Mucosa of descending colon (tissue), 3 donors: ENCODE results near the gene BTNL3. TPM values are rescaled to one million over a fixed set of nuclear protein-coding genes. Genes with fewer than 3 reads are reported as not detected.
A peak's percentile ranks its signal among the peaks of the same experiment; 100 is the strongest.

Source experiments
- ATAC-seq: fragments of 200-7000 bp; cut with Tn5 transposase; one replicate; pipeline ENCODE4 v1.9.1; 2020; ENCODE audit warnings: mild to moderate bottlenecking, moderate library complexity
- DNase-seq, 3 donors: peaks; one replicate each; pipeline ENCODE4 v3.0.0-alpha.2; 2020
- H3K36me3 ChIP-seq: fragments of 200-600 bp; one replicate; pipeline ENCODE4 v1.8.0; 2021; ENCODE audit warnings: low read depth, mild to moderate bottlenecking
- H3K4me1 ChIP-seq: fragments of 200-600 bp; one replicate; pipeline ENCODE4 v1.8.0; 2021; ENCODE audit warnings: low read depth, mild to moderate bottlenecking
- H3K4me3 ChIP-seq: fragments of 200-600 bp; one replicate; pipeline ENCODE4 v1.8.0; 2021; ENCODE audit warnings: mild to moderate bottlenecking
- H3K9me3 ChIP-seq: fragments of 200-600 bp; one replicate; pipeline ENCODE4 v1.8.0; 2021; ENCODE audit warnings: mild to moderate bottlenecking
- intact Hi-C, 2 donors: fragments of 100-400 bp; cut with DNase I in 1 of 2; cut with micrococcal nuclease in 1 of 2; formaldehyde crosslinking; loops; one replicate each; pipeline versions ENCODE4 v1.11.0 to v1.11.1; 2022; cut with DNase I, micrococcal nuclease
- total RNA-seq, 3 donors: library from RNA; stranded (reverse); fragmentation: NEBNext Ultra II Directional in 2 of 3; extraction: Animal tissue kit (Norgen Biotek cat#: 25700) in 2 of 3; gene quantifications; one replicate each; pipeline versions ENCODE4 v1.2.1 to v1.2.4, GENCODE V29; 2021 to 2023
- TF ChIP-seq, protein P1 (sequence below): fragments of 200-600 bp; IDR thresholded peaks from one replicate; pipeline ENCODE4 v1.8.0; 2022; ENCODE audit warnings: antibody characterized with exemption, mild to moderate bottlenecking
- donor health status: DM: no; HTN: no; CAD: no; lungs with moderate emphysema.
- donor health status: DM: no; HTN: no; CAD: no.
- donor health status: DM: no; HTN: yes; CAD: no.

Gene BTNL3
- total RNA-seq, 3 donors from 2014 or later: 38.4 to 62.2 (median 46.5) TPM

DNA sequence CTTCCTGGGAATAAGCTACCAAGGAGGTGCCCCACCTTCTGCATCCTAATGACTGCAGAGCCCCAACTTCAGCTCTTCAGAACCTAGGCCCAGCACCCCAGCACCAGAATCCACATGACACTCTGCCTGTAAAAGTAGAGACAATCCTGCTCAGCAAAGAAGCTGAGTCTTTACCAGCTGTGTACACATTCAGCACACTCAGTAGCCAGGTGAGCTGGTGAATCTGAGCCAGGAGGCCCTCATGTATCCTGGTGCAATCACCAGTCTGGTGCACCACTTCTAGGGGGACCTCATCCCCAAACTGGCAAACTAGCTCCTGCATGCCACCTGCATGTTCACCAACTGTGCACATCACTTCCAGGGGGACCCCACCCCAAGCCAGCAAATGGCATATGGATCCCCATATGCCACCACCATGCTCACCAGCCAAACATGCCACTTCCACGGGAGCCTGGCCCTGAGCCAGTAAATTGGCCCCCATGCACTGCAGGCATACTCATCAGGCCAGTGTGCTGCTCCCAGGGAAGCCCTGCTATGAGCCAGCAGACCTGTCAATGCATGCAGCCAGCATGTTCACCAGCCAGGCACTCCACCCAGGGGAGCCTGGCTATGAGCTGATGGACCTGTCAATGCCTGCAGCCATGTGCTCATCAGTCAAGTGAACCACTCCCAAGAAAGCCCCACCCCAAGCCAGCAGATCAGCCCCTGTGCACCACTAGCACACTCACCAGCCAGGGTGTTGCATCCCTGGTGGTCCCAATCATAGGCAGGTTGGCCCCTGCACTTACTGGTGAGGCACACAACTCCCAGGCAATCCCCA is 35.8 kb downstream of the BTNL3 start:
- ATAC-seq: no peak
- H3K9me3 ChIP-seq: peaks cover 16% of the 10 kb centered on the region

DNA sequence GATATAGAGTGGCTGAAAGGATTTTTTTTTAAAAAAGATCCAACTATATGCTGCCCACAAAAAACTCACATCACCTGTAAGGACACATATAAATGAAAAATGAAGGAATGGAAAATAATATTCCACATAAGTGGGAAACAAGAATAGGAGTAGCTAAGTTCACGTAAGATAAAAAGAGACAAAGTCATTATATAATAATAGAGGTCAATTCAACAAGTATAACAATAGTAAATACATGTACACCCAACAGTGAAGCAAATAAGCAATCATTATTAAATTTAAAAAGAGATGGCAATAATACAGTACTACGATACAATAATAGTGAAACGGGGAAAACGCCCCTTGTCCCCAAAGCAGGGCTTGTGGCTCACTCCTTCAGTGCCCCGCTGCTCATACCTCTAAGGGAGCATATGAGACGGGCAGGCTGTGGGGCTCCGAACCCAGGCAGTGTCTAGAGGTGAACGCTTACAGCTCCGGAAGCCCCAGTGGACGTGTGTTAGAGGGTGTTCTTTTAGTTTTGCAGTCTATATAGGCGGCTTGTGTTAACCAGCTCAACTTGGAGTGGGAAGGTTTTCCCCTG is 38.9 kb downstream of the BTNL3 start:
- Histone ChIP-seq H3K4me1 (no peaks in the 10 kb centered on the region), H3K4me3 (no peak overlapping the region), H3K36me3 (no peaks in the 10 kb centered on the region), H3K9me3 (peaks cover 5% of the 10 kb centered on the region)
- TF ChIP-seq, protein P1, sequence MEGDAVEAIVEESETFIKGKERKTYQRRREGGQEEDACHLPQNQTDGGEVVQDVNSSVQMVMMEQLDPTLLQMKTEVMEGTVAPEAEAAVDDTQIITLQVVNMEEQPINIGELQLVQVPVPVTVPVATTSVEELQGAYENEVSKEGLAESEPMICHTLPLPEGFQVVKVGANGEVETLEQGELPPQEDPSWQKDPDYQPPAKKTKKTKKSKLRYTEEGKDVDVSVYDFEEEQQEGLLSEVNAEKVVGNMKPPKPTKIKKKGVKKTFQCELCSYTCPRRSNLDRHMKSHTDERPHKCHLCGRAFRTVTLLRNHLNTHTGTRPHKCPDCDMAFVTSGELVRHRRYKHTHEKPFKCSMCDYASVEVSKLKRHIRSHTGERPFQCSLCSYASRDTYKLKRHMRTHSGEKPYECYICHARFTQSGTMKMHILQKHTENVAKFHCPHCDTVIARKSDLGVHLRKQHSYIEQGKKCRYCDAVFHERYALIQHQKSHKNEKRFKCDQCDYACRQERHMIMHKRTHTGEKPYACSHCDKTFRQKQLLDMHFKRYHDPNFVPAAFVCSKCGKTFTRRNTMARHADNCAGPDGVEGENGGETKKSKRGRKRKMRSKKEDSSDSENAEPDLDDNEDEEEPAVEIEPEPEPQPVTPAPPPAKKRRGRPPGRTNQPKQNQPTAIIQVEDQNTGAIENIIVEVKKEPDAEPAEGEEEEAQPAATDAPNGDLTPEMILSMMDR: no peak
- intact Hi-C loops: no loop called here
- ATAC-seq (no peak), DNase-seq (no peak)

More for the DNA sequence above, 35.8 kb downstream of the BTNL3 start:
- intact Hi-C loops: no loop called here
- no peaks in the 10 kb centered on the region for H3K36me3 ChIP-seq
- no peak overlapping the region for H3K4me3 ChIP-seq
- TF ChIP-seq, protein P1: no peak
- no peak for DNase-seq
- no peaks in the 10 kb centered on the region for H3K4me1 ChIP-seq

- Histone ChIP-seq H3K4me3 (no peak overlapping the region), H3K36me3 (no peaks in the 10 kb centered on the region), H3K4me1 (no peaks in the 10 kb centered on the region), H3K9me3 (peaks cover 2% of the 10 kb centered on the region)
- DNase-seq (peak in 2 of 3 donors; percentile 12 to 43), ATAC-seq (peak; percentile 62)
- intact Hi-C loops: no loop called here
- TF ChIP-seq, protein P1: no peak
These were observed 39.6 kb downstream of the BTNL3 start for GRCh38 chr5:181028032-181028819.

DNA sequence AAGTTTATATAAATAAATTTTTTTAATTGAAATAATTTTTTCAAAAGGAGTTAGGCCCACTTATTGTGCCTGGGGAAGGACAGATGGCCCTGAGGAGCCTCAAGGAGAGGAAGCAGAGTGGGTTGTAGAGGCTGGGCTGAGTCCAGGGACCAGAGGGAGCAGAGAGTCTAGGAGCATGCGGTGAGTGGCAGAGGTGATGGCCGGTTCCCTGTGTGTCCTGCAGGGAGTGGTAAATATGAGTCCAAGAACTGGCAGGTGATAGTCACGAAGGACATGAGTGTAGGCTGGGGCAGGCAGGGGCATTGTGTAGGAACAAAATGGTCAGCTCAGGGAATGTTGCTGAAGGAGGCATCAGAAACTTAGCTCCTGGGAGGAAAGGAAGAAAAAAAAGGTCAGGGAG is 43.1 kb downstream of the BTNL3 start:
- Histone ChIP-seq H3K4me1 (no peaks in the 10 kb centered on the region), H3K4me3 (no peak overlapping the region), H3K9me3 (peaks cover 2% of the 10 kb centered on the region), H3K36me3 (no peaks in the 10 kb centered on the region)
- no peak for ATAC-seq
- TF ChIP-seq, protein P1: no peak
- DNase-seq: no peak
- intact Hi-C loops: no loop called here

DNA sequence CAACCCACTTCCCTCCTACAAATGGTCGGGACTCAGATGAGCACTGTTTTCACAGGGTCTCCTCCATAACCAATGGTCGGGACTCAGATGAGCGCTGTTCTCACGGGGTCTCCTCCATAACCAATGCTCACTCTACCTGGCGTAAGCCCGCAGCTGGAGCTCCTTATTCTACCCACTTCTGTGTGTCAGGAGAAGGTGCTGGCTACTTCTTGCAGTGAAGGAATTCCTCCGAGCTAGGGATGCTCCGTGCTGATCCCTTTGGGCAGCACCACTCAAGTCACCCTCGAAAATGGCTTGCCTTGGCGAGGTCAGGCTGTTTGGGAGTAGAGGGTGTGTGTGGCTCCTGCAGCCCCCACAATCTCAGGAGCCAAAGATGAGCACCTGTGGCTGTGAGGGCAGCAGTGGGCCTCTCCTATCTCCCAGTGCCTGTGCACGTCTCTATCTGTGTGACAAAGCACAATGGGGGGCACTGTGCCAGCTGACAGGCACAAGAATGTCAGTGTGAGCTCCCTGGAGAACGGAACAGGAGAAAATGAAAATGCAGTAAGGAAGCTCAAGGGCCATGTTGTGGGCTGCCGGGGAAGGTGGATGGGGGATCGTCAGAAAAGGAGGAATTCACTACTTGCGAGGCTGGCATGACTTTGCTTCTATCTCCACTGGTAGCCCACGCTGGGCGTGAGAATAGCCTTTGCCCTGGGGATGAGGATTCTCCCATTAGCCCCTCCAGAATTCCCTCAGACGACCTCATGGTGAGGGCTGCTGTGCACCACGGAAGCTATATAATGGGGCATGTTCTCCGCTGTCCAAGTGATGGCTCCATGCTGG is 47.6 kb downstream of the BTNL3 start:
- Histone ChIP-seq H3K36me3 (no peaks in the 10 kb centered on the region), H3K4me1 (no peaks in the 10 kb centered on the region), H3K9me3 (peaks cover 2% of the 10 kb centered on the region), H3K4me3 (no peak overlapping the region)
- intact Hi-C loops: no loop called here
- no peak for ATAC-seq
- TF ChIP-seq, protein P1: no peak
- DNase-seq: peak in 1 of 3 donors; percentile 11
